GM12878 (cell line): ENCODE measurements around the gene FGF14. TPM values are rescaled to one million over a fixed set of nuclear protein-coding genes. Genes with fewer than 3 reads are reported as not detected.

ENCODE experiments used
- ATAC-seq: fragments of 200-7000 bp; cut with Tn5 transposase; 3 replicates; pipeline ENCODE4 v1.9.1; 2020; ENCODE audit warnings: mild to moderate bottlenecking, moderate library complexity
- BruUV-seq: library from RNA; stranded (reverse); fragments of 400-500 nt; replicated peaks from 2 replicates; lab custom pipeline; 2021; lab: Mats Ljungman, UMichigan
- CTCF ChIA-PET: fragments of 300-600 bp; sonication (Branson Sonifier 250); formaldehyde crosslinking; extraction: SDS; loops from one replicate; lab custom pipeline; 2021; ENCODE audit warnings: inconsistent platforms; lab: Yijun Ruan, JAX
- POLR2A ChIA-PET: fragments of 350-600 bp; formaldehyde crosslinking; extraction: SDS; loops from one replicate; lab custom pipeline; 2021; ENCODE audit warnings: inconsistent platforms; lab: Charles Lee
- RAD21 ChIA-PET: fragments of 300-600 bp; sonication (Branson Sonifier 250); formaldehyde crosslinking; loops from one replicate; lab custom pipeline; 2023; ENCODE audit warnings: antibody characterized with exemption; ENCODE audit not compliant: unreplicated experiment; lab: Charles Lee
- SMC1A ChIA-PET: fragments of 300-600 bp; sonication (Branson Sonifier 250); formaldehyde crosslinking; loops from one replicate; lab custom pipeline; 2023; ENCODE audit not compliant: unreplicated experiment, uncharacterized antibody; lab: Charles Lee
- DNase-seq: peaks from one replicate; pipeline ENCODE4 v3.0.0-alpha.2; 2011; ENCODE audit warnings: low read depth, low spot score
- FAIRE-seq: peaks from 3 replicates; lab custom pipeline; 2011; peaks lifted over from hg19 to GRCh38; lab: Jason Lieb, UNC
- H2AFZ ChIP-seq: 2 replicates; pipeline ENCODE4 v1.6.0; 2011; ENCODE audit warnings: low read depth, low read length, control low read depth; ENCODE audit not compliant: control insufficient read depth
- H3K27ac ChIP-seq: 2 replicates; pipeline ENCODE4 v1.5.1; 2011; ENCODE audit warnings: control low read depth; ENCODE audit not compliant: control insufficient read depth, insufficient read depth
- H3K27me3 ChIP-seq, 2 experiments: replicated peaks in 1 of 2; 2 replicates each; pipeline versions ENCODE4 v1.6.0 to v1.6.1; 2011; ENCODE audit warnings: low read length in 1 of 2; ENCODE audit not compliant: control insufficient read depth in 2 of 2, insufficient read depth in 2 of 2
- H3K36me3 ChIP-seq, 2 experiments: 2 replicates each; pipeline ENCODE4 v1.5.1; 2011; ENCODE audit warnings: low read length in 1 of 2; ENCODE audit not compliant: control insufficient read depth in 2 of 2, insufficient read depth in 2 of 2
- H3K4me1 ChIP-seq: 2 replicates; pipeline ENCODE4 v1.6.1; 2011; ENCODE audit warnings: mild to moderate bottlenecking, low read length, moderate library complexity, mixed read lengths; ENCODE audit not compliant: control insufficient read depth, insufficient read depth
- H3K4me2 ChIP-seq: 2 replicates; pipeline ENCODE4 v1.6.0; 2011; ENCODE audit warnings: control low read depth; ENCODE audit not compliant: control insufficient read depth, insufficient read depth
- H3K4me3 ChIP-seq: fragments of 200-600 bp; sonication (generic); 2 replicates; pipeline ENCODE4 v1.5.1; 2016
- H3K79me2 ChIP-seq: 2 replicates; pipeline ENCODE4 v1.6.0; 2011; ENCODE audit warnings: low read length; ENCODE audit not compliant: control insufficient read depth, insufficient read depth
- H3K9ac ChIP-seq: 2 replicates; pipeline ENCODE4 v1.8.0; 2011; ENCODE audit warnings: low read length, control low read depth, mixed read lengths; ENCODE audit not compliant: control insufficient read depth, insufficient read depth
- H3K9me3 ChIP-seq: replicated peaks from 3 replicates; pipeline ENCODE4 v1.5.1; 2011; ENCODE audit warnings: mild to moderate bottlenecking, low read length; ENCODE audit not compliant: control insufficient read depth, insufficient read depth
- H4K20me1 ChIP-seq: 2 replicates; pipeline ENCODE4 v1.6.0; 2011; ENCODE audit not compliant: control insufficient read depth, insufficient read depth
- CTCF ChIP-seq, 3 experiments: IDR thresholded peaks in 2 of 3; conservative IDR thresholded peaks in 1 of 3; 2 replicates each; pipeline ENCODE4 v1.5.1; 2011; ENCODE audit warnings: low read depth in 3 of 3, low read length in 3 of 3, mild to moderate bottlenecking in 3 of 3, control low read depth in 2 of 3, moderate library complexity in 2 of 3, inconsistent platforms in 1 of 3, mixed read lengths in 1 of 3; ENCODE audit not compliant: control insufficient read depth in 2 of 3, insufficient read depth in 1 of 3; ENCODE audit errors: extremely low read depth in 1 of 3
- EZH2 ChIP-seq: IDR thresholded peaks from 2 replicates; pipeline ENCODE4 v1.6.1; 2012; ENCODE audit warnings: low read depth, mild to moderate bottlenecking, control low read depth, inconsistent platforms, low read length, borderline replicate concordance; ENCODE audit not compliant: control insufficient read depth
- JUND ChIP-seq: IDR thresholded peaks from 2 replicates; pipeline ENCODE4 v1.6.1; 2012; ENCODE audit warnings: low read depth, mild to moderate bottlenecking, low read length, improper control_type of control experiment, moderate library complexity
- NKRF ChIP-seq: fragments of 450-650 bp; conservative IDR thresholded peaks from 2 replicates; pipeline ENCODE4 v1.6.1; 2017; ENCODE audit warnings: mild to moderate bottlenecking, moderate library complexity
- PML ChIP-seq: IDR thresholded peaks from 2 replicates; pipeline ENCODE4 v1.6.1; 2012; ENCODE audit warnings: low read length, inconsistent platforms
- STAT3 ChIP-seq: IDR thresholded peaks from 2 replicates; pipeline ENCODE4 v1.6.1; 2011; ENCODE audit warnings: low read depth, low read length, improper control_type of control experiment
- WGBS: methylation state at CpG from one replicate; pipeline ENCODE4 v1.1.6; 2016; ENCODE audit warnings: low lambda C conversion rate; ENCODE audit not compliant: insufficient replicate concordance, insufficient coverage; ENCODE audit errors: missing lambda C conversion rate; 5-methylcytosine and 5-hydroxymethylcytosine counted together
- in situ Hi-C: fragments of 300-500 bp; cut with MboI; formaldehyde crosslinking; loops from 9 replicates; pipeline ENCODE4 v1.14.3; 2018; ENCODE audit warnings: mixed read lengths
- intact Hi-C: fragments of 100-400 bp; cut with micrococcal nuclease; formaldehyde crosslinking; loops from one replicate; pipeline ENCODE4 v1.14.2; 2022; ENCODE audit not compliant: unreplicated experiment
- polyA plus RNA-seq, 11 experiments: library from polyadenylated mRNA; depleted of rRNA in 4 of 11; unstranded in 6 of 11; stranded (reverse) in 5 of 11; fragments of >200 nt; fragmentation: Nextera tagmentation in 4 of 11; fragmentation: Illumina TruSeq in 1 of 11; extraction: Ambion mirVana in 4 of 11; extraction: Trizol in 1 of 11; gene quantifications; 1 replicate in 1 of 11; 2 replicates in 10 of 11; pipeline versions ENCODE4 v1.2.1 to v1.2.3, GENCODE V29; 2011 to 2016; ENCODE audit warnings: inconsistent platforms in 2 of 11, missing spikeins in 2 of 11, low read depth in 1 of 11
- total RNA-seq, 4 experiments: library from RNA; depleted of rRNA in 3 of 4; stranded (reverse); fragments of >200 nt in 3 of 4; fragmentation: Illumina TruSeq in 1 of 4; extraction: Trizol in 1 of 4; gene quantifications; 2 replicates each; pipeline versions ENCODE4 v1.2.1 to v1.2.3, GENCODE V29; 2013 to 2021

FGF14 gene
- total and polyA plus RNA-seq, 10 of the 15 experiments (the other 5 are each of a cell fraction or from before 2014, with no cell fraction given), result under 0.01 to 0.44 (median 0.04) TPM

- Histone ChIP-seq H3K4me2 (no peak overlapping the region), H3K4me1 (no peaks in the 10 kb centered on the region), H2AFZ (no peak overlapping the region), H3K9ac (no peak overlapping the region), H4K20me1 (no peaks in the 10 kb centered on the region), H3K9me3 (no peaks in the 10 kb centered on the region), H3K36me3 (no peaks in the 10 kb centered on the region), H3K79me2 (no peaks in the 10 kb centered on the region), H3K4me3 (no peak overlapping the region), H3K27ac (no peak overlapping the region), H3K27me3 (no peaks in the 10 kb centered on the region)
- DNase-seq, result no peak
- ChIA-PET POLR2A (no interaction called here), SMC1A (no interaction called here), RAD21 (no interaction called here), CTCF (interaction anchor here (1.0 kb wide), 1 partner anchor 9 kb away, joined by 4 read pairs; no protein-coding TSS in a partner anchor)
- 20% methylated on average over 3 of the region's 3 CpGs for WGBS
- in situ Hi-C loops, result no loop called here
- BruUV-seq, result no TSS peak
- FAIRE-seq, result no peak
- intact Hi-C loops, result no loop called here
- peak; percentile 33 for ATAC-seq
- TF ChIP-seq NKRF, result no peak
Observed at GRCh38 chr13:102091231-102091630, 310.6 kb downstream of the FGF14 start.

- Histone ChIP-seq H3K36me3 (no peaks in the 10 kb centered on the region), H4K20me1 (no peaks in the 10 kb centered on the region), H3K79me2 (no peaks in the 10 kb centered on the region), H3K27ac (no peak overlapping the region), H3K4me2 (no peak overlapping the region), H3K9ac (no peak overlapping the region), H2AFZ (no peak overlapping the region), H3K4me1 (no peaks in the 10 kb centered on the region), H3K9me3 (no peaks in the 10 kb centered on the region), H3K27me3 (no peaks in the 10 kb centered on the region), H3K4me3 (no peak overlapping the region)
- no peak for TF ChIP-seq PML
- no peak for TF ChIP-seq EZH2
- TF ChIP-seq STAT3, result no peak
- TF ChIP-seq JUND, result no peak
- TF ChIP-seq CTCF (IDR thresholded peaks at IDR 0.05 in 2 of 3, conservative IDR thresholded peaks at IDR 0.05 in 1 of 3; ENCODE audit: control insufficient read depth in 2 of 3, extremely low read depth in 1 of 3, insufficient read depth in 1 of 3, low read depth in 3 of 3, low read length in 3 of 3), result no peak
- ATAC-seq (no peak), DNase-seq (no peak), FAIRE-seq (no peak)
- intact Hi-C loops, result no loop called here
- RAD21 ChIA-PET, result no interaction called here
- 10% methylated on average over 8 of the region's 8 CpGs for WGBS
- SMC1A ChIA-PET, result no interaction called here
- BruUV-seq, result no TSS peak
- CTCF ChIA-PET, result interaction anchor here (1.0 kb wide), 1 partner anchor 9 kb away, joined by 4 read pairs; no protein-coding TSS in a partner anchor
- in situ Hi-C loops, result no loop called here
- POLR2A ChIA-PET, result no interaction called here
Observed at GRCh38 chr13:102090532-102090931, 311.3 kb downstream of the FGF14 start.
